Hippocampal formation (tissue), 2 donors: ENCODE data around the gene IST1.
"Not testable (repeated sequence)": the region's sequence is repeated elsewhere in the genome, so short reads cannot be mapped to it uniquely, and the experiment has no call there.

Experiments
- DNase-seq, 2 donors: peaks; one replicate each; lab custom pipeline; 2025; lab: John Stamatoyannopoulos, UW

IST1 gene

DNA sequence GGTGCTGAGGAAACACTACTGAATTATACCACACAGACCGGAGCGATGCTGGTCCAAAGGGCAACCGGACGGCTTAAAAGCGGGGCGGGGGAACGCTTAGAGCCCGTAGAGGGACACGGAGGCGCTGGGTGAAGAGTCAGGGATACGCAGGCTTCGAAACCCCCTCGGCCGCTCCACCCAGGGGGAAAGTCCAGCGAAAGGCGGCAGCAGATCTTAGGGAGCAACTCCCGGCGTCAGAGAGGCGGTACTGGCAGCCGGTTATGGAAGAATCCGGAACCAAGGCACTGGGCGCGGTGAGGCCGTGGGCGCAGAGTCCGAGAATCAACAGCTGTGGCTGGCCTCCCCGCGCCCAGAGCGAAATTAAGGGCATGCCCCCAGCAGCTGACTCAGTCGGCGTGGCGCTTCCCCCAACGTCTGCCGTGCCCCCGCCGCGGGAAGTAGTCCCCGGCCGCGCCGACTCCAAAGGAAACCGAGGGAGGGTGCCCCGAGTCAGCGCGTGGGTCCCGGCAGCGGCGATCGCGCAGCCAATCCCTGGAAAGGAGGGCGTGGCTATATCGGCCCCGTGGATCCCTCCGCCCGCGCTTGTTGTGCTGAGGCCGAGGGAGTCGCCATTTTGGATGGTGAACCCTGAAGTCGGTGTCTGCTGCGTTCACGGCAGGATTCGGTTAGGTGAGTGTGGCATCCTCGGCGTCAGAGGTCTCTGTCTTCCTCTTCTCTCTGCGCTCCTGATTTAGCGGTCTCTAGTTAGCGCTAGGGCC is at the start of gene IST1:
Gene IST1, plus strand, starts transcription at position 611 of the 758 bp plus-strand sequence. CDS start 20,110 bp downstream, outside the sequence.
- peak; percentile 96 to 98 for DNase-seq

DNA sequence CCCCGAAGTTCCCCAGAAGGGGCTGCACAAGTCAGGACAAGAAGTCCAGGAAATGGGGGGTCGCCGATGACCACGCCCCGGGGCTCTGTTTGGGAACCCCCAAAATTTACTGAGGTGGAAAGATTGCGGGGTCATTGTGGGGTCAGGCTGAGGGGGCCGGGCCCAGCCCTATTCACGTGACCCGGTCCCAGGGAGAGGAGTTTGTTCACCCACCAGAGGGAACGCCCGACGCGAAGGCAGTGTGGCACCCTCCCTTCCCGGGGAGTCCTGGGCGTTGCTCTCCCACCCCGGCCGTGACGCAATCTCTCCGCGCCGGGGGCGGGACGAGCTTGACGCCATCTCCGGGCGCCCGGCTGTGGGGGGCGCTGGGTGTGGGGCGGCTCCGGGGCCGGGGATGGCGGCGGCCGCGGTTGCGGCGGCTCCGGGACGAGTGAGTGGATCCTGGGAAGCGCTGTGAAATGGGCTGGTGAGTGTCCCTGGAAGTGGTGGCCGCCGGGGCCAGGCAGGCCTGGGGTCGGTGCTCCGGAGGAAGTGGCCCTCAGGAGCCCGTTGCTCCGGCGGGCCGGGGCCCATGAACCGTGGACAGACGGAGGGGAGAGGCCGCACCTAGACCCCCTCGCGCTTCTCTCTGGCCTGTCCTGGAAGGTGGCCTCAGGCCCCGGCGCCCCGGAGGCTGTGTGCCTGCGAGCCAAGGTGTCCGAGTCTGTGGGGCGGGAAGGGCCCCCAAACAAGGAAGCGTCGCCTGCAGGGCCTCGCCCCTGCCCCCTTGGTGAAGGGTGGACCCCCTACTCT is 49.5 kb upstream of the IST1 start, which contains the start of gene ATXN1L:
Gene ATXN1L, plus strand, starts transcription at position 338 of the 792 bp plus-strand sequence. CDS start 3,765 bp downstream, outside the sequence.
- DNase-seq = peak; percentile 73 to 81

DNA sequence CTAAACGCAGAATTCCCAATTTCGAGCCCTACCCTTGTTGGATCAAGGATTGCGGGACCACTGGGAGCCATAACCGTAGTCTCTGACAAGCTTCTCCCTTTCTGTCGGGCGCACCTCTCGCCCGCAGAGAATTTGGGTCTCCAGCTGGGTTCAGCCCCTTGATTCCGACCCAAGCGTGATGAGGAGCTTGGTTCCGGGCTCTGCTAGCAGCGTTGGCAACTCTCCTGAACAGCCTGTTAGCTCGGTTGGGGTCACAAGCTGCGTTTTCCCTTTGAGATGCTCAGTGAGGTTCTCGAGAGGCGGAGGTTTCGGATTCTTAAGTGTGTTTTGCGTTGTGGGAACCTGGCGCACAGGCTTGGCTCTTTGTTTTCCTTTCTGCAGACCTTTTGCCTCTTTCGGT is 48.9 kb upstream of the IST1 start:
- peak; percentile 1 to 23 for DNase-seq

DNA sequence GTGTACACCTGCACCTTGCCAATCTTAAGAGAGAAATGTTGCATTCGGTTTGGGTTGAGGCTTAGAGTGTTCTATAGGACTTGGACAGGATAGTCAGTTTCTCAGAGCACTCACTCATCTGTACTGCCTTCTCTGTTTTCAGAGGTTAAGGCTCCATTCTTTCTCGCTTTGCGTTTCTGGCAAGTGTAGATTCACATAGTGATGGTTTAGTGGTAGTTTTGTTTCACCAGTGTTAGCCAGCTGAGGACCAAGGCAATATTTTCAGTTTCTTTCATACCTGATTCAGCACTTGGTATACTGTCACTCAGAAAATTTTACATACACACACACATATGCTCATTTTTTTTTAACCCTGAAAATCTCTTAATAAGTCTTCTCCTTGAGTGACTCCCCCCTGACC is 48.2 kb upstream of the IST1 start:
- DNase-seq = no peak

DNA sequence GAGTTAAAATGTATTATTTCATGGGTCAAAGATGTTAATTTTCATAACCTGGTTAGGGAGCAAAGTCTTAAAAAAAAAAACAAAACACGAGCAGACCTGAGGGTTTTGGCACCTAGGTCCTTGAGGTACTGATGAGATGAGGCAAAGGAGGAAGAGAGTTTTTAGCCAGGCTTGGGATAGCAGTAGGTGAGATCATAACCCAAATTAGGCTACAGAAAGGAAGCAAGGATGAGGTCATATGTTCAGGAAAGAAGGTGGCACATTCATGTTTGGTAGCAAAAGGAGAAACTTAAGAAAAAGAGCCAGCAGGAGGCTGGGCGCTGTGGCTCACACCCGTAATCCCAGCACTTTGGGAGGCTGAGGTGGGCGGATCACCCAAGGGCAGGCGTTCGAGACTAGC is 46.7 kb upstream of the IST1 start:
- no peak for DNase-seq

DNA sequence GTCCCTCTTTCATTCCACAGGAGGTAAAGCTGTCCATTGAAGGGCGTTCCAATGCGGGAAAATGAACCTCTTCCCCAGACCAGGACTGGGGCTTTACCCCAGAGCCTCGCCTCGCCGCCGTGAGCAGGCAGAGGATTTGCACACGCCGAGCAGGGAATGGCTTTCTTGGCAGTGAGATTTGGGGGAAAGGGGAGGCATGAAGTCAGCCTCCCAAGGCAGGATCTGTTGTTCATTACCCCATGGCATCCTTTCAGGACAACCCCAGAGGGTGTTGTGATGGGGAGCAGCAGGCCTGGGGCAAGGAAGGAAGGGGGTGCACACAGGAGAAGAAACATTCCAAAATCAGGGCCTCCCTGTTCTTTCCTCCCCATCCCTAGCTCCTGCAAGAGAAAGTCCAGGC is 43.6 kb upstream of the IST1 start:
- DNase-seq = no peak

DNA sequence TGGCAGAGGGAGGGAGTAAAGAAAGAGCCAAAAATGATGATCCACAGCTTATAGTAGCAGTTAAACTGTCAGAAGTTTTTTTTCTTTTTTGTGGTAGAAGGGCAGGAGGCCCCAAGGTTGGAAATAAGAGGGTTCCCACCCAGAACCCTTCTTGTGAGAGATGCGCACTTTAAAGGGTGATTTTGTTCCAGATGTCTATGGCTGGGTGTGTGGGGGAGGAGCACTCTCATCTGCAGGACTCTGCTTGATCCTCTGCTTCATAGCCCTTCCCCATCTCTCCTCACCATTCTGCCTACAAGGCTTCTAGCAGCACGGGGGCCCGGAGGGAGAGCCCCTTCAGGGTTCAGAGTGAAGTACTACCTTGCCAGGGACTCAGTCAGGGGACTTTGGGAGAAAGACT is 43.2 kb upstream of the IST1 start:
- DNase-seq = peak in 1 of 2 donors; percentile 1

DNA sequence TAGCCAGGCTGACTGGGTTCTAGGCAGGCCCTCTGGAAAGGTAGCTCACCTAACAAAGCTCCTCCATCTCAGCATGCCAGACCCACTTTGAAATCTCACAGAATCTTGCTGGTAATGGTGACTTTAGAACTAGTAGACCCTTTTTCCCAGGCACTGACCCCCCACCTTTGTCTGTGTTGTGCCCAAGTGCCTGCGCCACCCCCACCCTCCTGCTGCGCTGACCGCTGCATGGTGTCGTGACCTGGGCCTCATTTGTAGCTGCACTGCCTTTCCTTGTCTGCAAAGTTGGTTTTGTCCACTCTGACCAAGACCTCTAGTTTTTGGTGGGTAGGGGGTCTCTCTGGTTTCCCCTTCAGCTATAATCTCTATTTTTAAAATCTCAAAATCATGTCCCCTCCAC is 42.8 kb upstream of the IST1 start:
- DNase-seq = no peak

DNA sequence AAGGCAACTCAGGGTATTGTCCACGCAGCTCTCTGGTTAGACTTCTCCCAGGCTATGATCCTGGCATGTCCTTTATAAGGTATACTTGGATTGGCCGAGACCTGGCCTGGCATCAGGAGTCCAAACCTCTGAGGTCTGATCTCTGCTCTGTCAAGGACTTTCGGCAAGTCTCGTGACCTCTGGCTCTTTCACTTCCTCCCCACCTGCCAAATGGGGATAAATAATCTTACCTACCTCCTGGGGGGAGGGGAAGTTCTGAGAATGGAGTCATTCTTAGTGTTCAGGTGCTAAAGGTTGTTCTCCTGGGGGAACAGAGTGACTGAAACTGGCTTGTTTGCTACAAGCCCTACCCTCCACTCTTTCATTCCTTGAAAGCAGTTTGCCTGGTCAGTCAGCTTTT is 41.9 kb upstream of the IST1 start:
- no peak for DNase-seq

DNA sequence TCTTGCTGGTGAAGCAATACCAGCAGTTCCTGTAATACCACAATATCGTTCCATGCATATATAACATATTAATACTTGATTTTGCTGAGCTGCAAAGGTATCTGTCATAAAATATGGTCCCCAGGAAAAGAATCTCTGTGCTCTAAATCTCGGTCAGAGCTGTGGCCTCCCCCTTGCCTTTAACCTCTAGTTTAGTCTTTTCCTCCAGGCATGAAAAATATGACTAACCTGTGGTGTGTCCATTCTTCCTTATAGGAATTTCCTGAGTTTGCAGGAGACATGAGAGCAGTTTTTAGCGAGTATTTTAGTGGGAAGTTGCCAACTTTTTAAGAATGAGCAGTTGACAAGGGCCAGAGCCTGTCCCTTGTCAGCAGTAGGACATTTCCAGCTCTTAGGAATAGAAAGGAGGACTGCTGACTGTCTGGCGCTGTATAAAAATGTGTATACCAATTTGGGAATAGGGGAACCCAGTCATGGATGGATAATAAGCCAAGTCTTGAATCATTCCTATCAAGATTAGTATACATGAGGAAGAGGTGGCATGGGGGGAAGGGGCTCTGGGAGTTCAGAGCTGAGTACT is 40.9 kb upstream of the IST1 start:
- no peak for DNase-seq

DNA sequence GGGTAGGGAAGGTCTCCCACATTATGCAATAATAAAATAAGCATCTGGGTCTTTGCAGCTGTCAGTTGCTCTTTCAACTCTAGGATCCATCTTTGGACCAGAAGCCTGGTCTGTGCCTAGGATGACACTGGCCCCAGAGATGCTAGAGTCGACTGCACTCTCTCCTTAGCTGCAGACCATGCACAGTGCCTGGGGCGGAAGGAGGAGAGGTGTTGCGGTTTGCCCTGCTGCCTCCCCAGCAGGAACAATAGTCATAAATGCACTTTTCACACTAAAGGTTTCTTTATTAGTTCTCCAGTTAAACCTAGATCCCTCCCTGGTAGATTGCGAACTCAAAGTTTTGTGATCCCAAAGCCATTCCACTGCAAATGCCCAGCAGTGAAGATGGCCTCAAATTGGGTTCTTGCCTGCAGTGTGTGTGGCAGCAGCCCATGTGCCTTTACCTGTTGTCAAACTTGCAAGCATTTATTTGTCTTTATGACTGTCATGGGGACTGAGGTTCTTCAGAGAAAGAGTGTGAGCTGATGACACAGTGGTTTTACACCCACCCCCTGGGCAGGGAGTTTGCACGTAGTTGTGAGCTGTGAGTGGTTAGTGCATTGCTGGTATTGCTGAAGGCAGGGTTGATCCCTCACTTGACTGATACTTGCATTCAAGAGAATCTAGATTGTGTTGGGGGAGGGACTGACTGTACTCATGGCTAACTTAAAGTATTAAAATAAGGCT is 39.2 kb upstream of the IST1 start:
- no peak for DNase-seq

DNA sequence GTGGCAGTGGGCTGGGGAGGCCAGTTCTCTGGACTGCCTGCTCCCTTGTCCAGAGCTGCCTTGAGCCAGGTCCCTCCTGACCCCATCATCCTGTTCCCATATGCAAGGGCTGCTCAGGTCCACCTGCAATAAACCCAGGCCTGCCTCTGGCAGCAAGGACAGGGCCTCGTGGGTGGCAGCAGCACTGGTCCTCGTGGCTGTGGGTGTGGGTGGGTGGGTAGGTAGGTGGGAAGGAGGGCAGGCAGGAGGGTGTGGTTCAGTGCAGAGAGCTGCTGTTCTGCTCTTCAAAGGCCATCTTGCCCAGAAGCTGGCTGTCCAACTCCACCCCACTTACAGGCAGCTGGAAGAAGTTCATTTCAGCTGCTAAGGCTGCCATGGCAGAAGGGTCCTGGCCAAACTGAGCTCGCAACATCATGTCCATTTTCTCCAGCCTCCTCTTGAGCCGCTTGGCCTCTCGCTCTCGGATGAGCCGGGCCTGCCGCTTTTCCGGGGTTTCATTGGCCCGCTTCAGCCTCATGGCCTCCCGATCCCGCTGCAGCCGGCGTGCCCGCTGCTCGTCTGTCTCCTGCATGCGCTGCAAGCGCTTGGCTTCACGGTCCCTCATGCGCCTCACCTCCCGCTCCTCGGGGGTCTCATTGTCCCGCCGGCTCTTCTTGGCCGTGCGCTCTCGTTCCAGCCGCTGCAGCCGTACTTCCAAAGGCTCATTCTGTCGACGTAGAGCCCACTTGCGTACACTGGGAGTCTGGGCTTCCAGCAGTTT is 35.4 kb upstream of the IST1 start:
- no peak for DNase-seq

DNA sequence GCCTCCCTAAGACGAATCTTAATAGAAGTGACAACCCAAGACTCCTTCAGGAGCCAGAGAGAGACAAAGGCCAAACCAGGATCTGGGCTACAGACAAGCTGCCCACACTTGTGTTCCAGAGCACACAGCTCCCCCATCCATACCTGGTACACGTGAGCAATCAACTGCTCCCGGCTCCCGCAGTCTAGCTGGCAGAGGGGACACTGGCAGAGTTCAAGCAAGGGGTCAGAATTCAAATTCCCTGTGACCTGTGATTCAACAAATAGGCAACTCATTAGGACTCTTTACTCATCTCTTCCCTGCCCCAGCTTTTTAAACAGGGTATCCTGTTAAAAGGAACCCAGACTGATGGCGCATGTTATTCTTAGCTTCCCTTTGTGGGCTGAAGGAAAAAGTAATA is 31.3 kb upstream of the IST1 start:
- DNase-seq = no peak

DNA sequence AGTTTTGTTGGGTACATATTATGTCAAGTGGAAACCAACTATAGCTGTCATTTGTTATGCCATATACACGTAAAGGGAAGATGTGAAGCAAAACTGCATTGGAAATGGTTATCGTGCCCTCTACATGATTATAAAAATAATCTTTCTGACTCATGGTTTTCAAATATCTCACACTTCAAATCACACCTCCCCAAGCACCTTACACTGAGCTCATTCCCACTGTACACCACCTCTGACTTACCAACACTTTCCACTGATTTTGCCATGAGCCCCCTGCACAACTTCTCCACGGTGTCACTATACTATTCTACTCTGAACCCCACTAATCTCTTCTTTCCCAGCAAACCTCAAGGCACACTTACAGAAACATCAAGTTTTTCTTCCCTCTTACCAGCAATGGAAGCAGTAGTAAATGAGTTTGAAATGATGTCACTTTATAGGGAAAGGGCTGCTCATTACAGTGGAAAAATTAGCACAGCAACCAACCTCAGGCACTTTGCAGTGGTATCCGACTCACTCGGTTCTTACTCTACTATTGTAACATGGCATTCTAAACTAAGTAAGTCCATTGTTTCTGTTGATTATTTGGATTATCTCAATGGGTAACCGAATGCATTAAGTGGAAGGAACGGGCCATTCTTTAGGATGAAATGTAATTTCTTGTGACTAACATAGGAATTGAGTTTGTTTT is 30.0 kb upstream of the IST1 start:
- DNase-seq = no peak

DNA sequence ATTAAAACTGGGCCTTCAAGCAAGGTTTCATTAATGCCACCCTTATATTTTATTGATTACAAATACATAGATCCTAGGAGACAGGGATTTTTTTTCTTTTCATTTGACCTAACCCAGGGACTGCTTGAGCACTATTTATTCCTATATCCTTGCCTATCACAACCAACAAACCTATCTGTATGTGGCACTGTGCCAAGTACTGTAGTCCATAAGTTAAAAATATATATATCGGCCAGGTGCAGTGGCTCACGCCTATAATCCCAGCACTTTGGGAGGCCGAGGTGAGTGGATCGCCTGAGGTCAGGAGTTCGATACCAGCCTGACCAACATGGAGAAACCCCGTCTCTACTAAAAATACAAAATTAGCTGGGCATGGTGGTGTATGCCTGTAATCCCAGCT is 28.2 kb upstream of the IST1 start:
- not testable (repeated sequence) for DNase-seq

DNA sequence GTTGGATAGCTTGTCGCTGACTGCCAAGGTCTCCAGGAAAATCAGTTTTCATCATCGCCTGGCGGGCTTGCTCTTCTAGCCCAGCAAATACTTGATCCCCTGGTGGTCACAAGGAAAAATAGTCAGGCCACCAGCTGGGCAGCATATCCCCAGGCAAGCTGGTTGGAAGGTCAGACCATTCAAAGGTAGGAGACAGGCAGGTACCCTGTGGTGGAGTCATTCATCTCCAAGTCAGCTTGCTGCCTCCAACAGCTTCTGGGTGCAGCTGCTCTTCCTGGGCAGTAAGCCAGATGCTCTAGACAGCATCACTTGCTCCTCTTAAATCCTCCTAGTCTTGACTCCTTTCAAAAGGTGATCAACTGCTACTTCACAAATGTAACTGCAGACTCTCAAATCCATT is 27.4 kb upstream of the IST1 start:
- peak in 1 of 2 donors; percentile 1 for DNase-seq

DNA sequence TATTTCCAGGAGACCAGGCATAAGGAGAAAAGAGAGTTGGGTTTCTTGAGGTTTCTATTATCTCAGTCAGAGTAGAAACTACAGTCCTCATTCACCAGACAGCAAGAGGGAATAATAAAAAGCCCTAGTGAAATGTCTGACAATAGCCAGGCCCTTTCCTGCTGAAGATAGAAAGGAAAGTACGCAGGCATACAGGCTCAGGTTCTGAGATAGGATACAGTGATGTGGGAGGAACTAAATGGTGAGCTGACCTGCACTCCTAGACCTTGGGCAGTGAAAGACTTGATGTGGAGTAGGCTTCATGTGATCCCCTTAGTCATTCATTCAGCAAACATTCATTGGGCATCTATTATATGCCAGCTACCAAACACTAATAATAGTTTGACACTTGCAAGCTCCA is 26.2 kb upstream of the IST1 start:
- DNase-seq = no peak

DNA sequence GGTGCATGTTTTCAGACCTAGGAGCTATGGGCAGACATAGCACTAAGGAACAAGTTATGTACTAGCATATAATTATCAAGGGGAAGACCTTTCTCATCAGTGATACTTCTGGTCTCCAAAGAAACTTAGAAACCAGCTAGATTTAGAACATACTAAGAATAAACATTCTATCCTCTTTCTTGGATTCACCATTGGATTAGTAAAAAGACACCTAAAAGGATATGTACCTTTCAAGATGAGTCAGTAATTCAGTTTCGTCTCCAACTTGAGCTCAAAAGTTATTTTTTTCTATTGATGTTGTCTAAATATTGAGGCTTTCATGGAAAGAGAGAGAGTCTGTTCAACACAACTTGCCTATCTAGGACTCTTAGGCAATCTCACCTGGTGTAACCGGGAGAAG is 24.5 kb upstream of the IST1 start:
- DNase-seq = no peak

DNA sequence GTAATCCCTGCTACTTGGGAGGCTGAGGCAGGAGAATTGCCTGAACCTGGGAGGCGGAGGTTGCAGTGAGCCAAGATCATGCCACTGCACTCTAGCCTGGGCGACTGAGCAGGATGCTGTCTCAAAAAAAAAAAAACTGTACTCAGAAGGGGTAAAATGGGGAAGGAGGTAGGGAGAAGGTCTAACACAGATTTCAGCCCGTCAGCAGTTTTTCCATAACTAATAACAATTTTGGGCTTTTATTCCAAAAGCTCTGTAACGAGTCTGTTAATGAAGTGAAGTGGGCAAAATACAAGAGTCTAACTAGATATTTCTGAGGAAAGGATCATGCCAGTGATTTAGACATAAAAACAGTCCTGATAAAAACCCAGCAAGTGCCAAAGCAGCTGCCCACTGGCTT is 22.1 kb upstream of the IST1 start:
- DNase-seq = no peak

DNA sequence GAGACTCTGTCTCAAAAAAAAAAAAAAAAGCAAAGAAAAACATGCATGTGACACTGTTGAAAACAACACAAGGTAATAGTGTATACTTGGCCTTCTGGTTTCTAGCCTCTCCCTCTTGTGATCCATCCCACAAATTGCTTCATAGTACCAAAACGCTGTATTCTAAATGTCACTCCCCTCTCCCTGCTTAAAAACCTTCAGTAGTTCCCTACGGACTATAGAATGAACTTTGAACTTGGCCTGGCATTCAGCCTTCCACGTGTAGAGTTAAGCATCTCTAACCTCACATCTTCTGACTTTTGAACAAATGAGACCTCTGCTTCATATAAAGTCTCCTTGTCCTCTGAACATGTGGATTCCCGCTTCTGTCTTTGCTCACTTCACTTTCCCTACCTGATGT is 16.4 kb upstream of the IST1 start:
- no peak for DNase-seq

DNA sequence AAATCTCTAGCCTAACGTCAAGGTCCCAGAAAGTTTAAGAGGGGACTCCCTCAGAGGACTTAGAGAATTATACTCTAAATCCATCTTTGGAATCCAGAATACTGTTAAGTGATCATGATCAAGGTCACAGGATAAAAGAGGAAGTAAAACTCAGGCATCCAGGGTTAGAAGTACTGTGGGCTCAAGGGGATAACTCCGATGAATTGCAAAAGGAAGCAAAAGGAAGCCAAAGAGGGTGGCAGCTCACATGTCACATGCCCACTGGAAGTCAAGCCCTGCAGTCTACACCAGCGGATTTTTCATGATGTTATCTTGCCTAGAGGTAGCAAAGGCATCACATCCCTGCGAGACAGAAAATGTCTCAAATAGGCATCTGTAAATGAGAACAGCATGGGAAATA is 15.2 kb upstream of the IST1 start:
- DNase-seq = peak in 1 of 2 donors; percentile 9
